Colonic mucosa (tissue), 2 donors: ENCODE results near the gene MED9. TPM values are rescaled to one million over a fixed set of nuclear protein-coding genes. Genes with fewer than 3 reads are reported as not detected.

Source experiments
- total RNA-seq, 2 donors: library from RNA; stranded (reverse); fragmentation: NEBNext Ultra II Directional in 1 of 2; extraction: Animal tissue kit (Norgen Biotek cat#: 25700) in 1 of 2; gene quantifications; one replicate each; pipeline ENCODE4 v1.2.1, GENCODE V29; 2021
- donor health status: DM: no; HTN: no; CAD: no.
- donor health status: DM: no; HTN: no; CAD: no.

MED9 gene
- total RNA-seq, 2 donors from 2014 or later = 15.3 to 23.8 TPM

Other genes starting within 250 kb of the MED9 start
- gene FLCN, start 239.8 kb upstream of the MED9 start, total RNA-seq = 10 to 100 TPM; 34.2 to 36.7 TPM
- gene COPS3, start 195.8 kb upstream of the MED9 start, total RNA-seq = 10 to 100 TPM; 43.9 to 60.4 TPM
- 1 to 10 TPM; 1.2 to 1.3 TPM for gene NT5M, start 173.6 kb upstream of the MED9 start, total RNA-seq
- 10 to 100 TPM; 21.6 to 24.9 TPM for gene RASD1, start 19.4 kb downstream of the MED9 start, total RNA-seq
- 10 to 100 TPM; 16.9 to 23.8 TPM for gene PEMT, start 114.7 kb downstream of the MED9 start, total RNA-seq
- 10 to 100 TPM; 21.8 to 24.5 TPM for gene RAI1, start 204.5 kb downstream of the MED9 start, total RNA-seq